Measurements from ENCODE around the gene KCNK17. TPM values are rescaled to one million over a fixed set of nuclear protein-coding genes. Genes with fewer than 3 reads are reported as not detected.

The KCNK17 gene
- total RNA-seq, 1 experiment from 2014 or later, result 1.2 TPM

DNA sequence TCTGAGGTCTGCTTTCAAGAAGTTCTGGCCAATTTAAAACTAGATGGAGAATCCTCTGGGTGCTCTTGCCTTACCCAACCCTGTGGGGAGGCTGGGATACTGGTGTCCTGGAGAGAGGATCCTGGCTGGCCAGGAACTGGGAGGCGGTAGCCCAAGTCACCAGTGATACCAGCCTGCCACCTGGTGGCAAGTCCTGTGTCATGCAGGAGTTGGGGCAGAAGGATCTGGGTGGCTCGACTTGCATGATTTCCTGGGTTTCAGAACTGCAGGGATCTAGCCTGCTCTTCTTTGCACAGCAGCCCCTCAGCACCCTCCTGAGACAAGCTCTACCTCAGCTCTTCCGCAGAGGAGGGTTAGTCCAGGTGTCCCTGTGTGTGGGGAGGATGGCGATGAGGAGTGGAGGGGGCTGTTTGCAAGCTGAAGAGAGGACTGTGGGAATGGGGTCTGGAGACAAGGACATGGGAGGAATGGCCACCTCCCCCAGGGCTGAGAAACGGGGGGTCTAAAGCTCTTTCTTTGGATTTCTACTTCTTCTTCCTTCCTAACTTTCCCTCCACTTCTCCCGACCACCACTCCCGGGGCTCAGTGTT is 4.2 kb downstream of the KCNK17 start:
- Mint-ChIP-seq H3K27ac (peak overlapping the region in 1 of 3 experiments; percentile 55; a peak in 1 of 7 replicates), H3K27me3 (ENCODE audit: low read depth) (peaks cover 53% of the 10 kb centered on the region), H3K4me1 (peaks cover 4 to 9% of the 10 kb centered on the region in 2 experiments), H3K36me3 (ENCODE audit: insufficient read depth in 1 of 3, low read depth in 3 of 3) (no peaks in the 10 kb centered on the region), H3K4me3 (no peak overlapping the region), H3K9me3 (no peaks in the 10 kb centered on the region)
- H4K8ac ChIP-seq (replicated peaks; ENCODE audit: insufficient read length, low read depth, low read length), result no peak overlapping the region
- H3K23ac ChIP-seq (ENCODE audit: insufficient read length, low read depth, low read length), result no peak overlapping the region
- no peak overlapping the region for H2AFZ ChIP-seq (ENCODE audit: low read length)
- H2BK20ac ChIP-seq (ENCODE audit: low read depth, low read length, poor library complexity, severe bottlenecking), result no peak overlapping the region
- no peak overlapping the region for H3T11ph ChIP-seq (ENCODE audit: low read length)
- H3K4me2 ChIP-seq (ENCODE audit: insufficient read depth, insufficient read length, low read length), result no peak overlapping the region
- no peaks in the 10 kb centered on the region for H3K79me1 ChIP-seq (ENCODE audit: insufficient read depth, low read depth, low read length, poor library complexity, severe bottlenecking)
- peaks cover 10% of the 10 kb centered on the region for H3K23me2 ChIP-seq (ENCODE audit: insufficient read length, low read depth, low read length, poor library complexity, severe bottlenecking)
- no peaks in the 10 kb centered on the region for H4K20me1 ChIP-seq (ENCODE audit: control insufficient read depth, insufficient read depth, insufficient read length)
- H3K79me2 ChIP-seq (ENCODE audit: insufficient read depth, low read length), result no peaks in the 10 kb centered on the region
- H3K56ac ChIP-seq (ENCODE audit: insufficient read length, low read depth, low read length), result no peak overlapping the region
- TF ChIP-seq, protein P1, sequence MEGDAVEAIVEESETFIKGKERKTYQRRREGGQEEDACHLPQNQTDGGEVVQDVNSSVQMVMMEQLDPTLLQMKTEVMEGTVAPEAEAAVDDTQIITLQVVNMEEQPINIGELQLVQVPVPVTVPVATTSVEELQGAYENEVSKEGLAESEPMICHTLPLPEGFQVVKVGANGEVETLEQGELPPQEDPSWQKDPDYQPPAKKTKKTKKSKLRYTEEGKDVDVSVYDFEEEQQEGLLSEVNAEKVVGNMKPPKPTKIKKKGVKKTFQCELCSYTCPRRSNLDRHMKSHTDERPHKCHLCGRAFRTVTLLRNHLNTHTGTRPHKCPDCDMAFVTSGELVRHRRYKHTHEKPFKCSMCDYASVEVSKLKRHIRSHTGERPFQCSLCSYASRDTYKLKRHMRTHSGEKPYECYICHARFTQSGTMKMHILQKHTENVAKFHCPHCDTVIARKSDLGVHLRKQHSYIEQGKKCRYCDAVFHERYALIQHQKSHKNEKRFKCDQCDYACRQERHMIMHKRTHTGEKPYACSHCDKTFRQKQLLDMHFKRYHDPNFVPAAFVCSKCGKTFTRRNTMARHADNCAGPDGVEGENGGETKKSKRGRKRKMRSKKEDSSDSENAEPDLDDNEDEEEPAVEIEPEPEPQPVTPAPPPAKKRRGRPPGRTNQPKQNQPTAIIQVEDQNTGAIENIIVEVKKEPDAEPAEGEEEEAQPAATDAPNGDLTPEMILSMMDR (conservative IDR thresholded peaks at IDR 0.05), result peak; percentile 96
- H2BK15ac ChIP-seq (ENCODE audit: low read depth, low read length), result no peak overlapping the region
- no peak overlapping the region for H2BK12ac ChIP-seq (ENCODE audit: insufficient read length, low read depth, low read length)
- no peak overlapping the region for H2BK5ac ChIP-seq (ENCODE audit: insufficient read length, low read length)
- no peak overlapping the region for H3K9ac ChIP-seq (ENCODE audit: extremely low read depth, insufficient read length, low read length)
- no CpG with 5 or more reads among the region's 7 CpGs for WGBS (ENCODE audit: extremely low coverage, insufficient read length, low lambda C conversion rate)
- H4K91ac ChIP-seq (ENCODE audit: insufficient read length, low read depth, low read length), result no peak overlapping the region
- no peaks in the 10 kb centered on the region for H3K9me3 ChIP-seq (ENCODE audit: control insufficient read depth, low read depth, low read length)
- no peak overlapping the region for H3K4ac ChIP-seq (ENCODE audit: low read depth, low read length)
- H3K27ac ChIP-seq (ENCODE audit: insufficient read length, low read depth, low read length), result no peak overlapping the region
- H3K27me3 ChIP-seq (ENCODE audit: insufficient read depth, low read length), result peaks cover 28% of the 10 kb centered on the region
- H4K5ac ChIP-seq (ENCODE audit: insufficient read length, low read depth, low read length), result no peak overlapping the region
- H3K14ac ChIP-seq (ENCODE audit: insufficient read depth, low read length), result no peak overlapping the region; the same call in 1 of the 2 replicates
- H3K18ac ChIP-seq (ENCODE audit: insufficient read length, low read depth, low read length), result no peak overlapping the region
- peak; percentile 83 for DNase-seq
- H2AK5ac ChIP-seq (ENCODE audit: insufficient read length, low read length), result no peak overlapping the region
- no peak overlapping the region for H2BK120ac ChIP-seq (ENCODE audit: low read depth, low read length, poor library complexity, severe bottlenecking)
- no peaks in the 10 kb centered on the region for H3K4me1 ChIP-seq (ENCODE audit: insufficient read depth, low read length)

All from H9 (cell line).